ENCODE measurements around the gene LHX3.
A peak's percentile ranks its signal among the peaks of the same experiment; 100 is the strongest.
"Not testable (repeated sequence)": the region's sequence is repeated elsewhere in the genome, so short reads cannot be mapped to it uniquely, and the experiment has no call there.

LHX3 gene

DNA sequence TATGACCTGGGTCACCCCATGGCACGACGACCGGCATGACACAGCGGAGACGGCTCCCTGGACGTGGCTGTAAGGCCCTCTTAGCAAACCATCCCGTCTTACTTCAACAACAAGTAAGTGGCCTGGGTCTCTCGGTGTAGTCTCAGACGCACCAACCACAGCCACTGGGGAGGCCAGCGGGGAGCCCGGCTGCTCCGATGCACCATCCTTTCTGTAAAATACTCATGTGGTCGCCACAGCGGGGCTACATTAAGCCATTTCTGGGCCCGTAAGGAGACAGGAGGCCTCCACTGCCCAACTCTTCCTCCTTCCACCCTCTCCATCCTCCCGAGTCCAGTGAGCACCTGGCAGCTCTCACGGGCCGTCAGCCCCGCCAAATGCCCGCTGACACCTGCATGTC, 36.0 kb upstream of the LHX3 start:
- DNase-seq = no peak

- no peak for DNase-seq
These were observed 35.0 kb upstream of the LHX3 start for GRCh38 chr9:136239983-136240330.

GRCh38 chr9:136239135-136239982, 34.4 kb upstream of the LHX3 start:
- no peak for DNase-seq

DNA sequence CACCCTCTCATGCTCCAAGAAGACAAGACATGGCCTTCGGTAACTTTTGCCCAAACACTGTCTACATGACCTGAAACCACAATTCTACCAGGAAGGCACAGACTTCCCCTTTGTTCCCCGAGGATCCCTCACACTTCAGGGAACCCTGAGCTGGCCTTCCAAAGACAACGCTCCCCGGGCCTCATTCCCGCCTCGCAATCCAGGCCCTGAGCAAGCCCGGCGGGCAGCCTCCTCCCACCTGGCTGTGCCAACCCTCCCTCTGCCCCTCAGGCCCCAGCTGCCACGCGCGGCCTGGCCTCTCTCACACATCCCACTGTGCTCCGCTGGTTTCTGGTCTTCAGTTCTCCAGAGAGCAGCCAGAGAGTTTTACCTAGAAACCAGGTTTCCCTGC, 33.4 kb upstream of the LHX3 start:
- no peak for DNase-seq

DNA sequence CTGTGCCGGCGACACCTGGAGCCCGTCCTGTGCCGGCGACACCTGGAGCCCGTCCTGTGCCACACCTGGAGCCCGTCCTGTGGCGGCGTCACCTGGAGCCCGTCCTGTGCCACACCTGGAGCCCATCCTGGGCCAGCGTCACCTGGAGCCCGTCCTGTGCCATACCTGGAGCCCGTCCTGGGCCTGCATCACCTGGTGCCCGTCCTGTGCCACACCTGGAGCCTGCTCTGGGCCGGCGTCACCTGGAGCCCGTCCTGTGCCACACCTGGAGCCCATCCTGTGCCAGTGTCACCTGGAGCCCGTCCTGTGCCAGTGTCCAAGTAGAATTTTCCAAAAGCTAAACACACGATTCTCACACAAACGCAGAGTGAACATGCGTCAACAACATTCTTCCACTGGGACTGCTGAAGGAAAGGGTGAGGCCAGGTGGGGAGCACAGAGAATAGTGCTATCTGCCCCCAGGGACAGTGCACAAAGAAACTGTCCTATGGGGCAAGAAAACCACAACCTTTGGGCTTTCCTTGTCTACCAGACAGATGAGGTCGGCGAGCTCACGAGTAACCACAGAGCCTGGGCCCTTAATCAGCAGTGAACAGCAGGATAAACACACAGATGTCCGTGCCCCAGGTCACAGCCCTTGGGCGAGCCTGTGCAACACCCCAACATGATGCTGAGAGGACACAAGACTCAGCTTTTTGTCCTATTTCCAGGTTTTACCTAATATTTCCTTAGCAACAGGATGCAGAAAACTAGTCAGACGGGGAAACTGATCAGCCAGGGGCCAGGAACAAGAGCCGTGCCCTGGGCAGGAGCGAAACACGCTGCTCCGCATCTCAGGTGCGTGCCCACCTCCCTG, 32.8 kb upstream of the LHX3 start:
- no peak for DNase-seq

DNA sequence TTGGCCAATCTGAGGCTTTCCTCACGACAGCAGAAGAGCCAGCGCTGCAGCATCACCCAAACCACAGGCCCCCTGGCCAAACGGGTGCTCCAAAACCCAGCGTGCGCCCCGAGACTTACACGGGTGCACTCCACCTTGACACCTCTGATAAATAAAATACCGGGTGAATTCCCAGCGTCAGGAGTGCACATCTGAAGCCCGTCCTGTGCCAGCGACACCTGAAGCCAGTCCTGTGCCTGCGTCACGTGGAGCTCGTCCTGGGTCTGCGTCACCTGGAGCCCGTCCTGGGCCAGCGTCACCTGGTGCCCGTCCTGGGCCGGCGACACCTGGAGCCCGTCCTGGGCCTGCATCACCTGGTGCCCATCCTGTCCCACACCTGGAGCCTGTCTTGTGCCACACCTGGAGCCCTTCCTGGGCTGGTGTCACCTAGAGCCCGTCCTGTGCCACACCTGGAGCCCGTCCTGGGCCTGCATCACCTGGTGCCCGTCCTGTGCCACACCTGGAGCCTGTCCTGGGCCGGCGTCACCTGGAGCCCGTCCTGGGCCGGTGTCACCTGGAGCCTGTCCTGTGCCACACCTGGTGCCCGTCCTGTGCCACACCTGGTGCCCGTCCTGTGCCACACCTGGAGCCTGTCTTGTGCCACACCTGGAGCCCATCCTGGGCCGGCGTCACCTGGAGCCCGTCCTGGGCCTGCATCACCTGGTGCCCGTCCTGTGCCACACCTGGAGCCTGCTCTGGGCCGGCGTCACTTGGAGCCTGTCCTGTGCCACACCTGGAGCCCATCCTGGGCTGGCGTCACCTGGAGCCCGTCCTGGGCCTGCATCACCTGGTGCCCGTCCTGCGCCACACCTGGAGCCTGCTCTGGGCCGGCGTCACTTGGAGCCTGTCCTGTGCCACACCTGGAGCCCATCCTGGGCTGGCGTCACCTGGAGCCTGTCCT, 31.8 kb upstream of the LHX3 start:
- not testable (repeated sequence) for DNase-seq

DNA sequence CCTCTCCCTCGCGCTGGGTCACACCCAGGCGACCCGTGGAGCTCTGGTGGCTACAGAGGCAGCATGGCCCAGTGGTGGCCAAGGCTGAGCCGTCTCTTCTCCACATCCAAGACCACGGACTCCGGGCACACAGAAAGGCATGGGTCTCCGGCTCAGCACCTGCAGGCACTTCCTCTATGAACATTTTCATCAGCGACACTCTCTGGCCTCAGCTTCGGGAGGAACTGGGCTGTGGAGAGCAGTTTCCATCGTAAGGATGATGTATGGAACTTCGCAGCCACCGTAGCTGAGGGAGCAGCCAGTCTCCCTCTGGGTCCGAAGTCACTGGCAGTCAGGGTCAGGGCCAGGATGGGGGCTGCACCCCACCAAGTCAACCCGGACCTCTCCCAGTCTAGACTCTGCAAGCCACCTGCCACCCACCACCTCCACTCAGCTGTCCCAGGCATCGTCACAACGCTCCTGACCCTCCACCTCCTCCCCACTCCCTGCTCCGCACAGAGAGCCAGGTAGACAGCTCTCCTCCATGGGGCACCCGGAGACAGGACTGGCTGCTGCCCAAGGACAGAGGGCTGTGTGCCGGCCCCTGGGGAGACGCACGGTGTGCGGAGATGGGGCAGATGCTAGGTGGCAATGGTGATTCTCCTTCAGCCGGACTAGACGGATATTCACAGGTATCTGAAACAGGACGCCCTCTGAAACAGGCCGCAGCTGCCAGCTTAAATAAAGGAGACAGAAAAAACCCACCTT, 31.0 kb upstream of the LHX3 start:
- DNase-seq = no peak

- no peak for DNase-seq
These were observed 30.2 kb upstream of the LHX3 start for GRCh38 chr9:136235171-136235570.

- no peak for DNase-seq
These were observed 29.7 kb upstream of the LHX3 start for GRCh38 chr9:136234597-136234996.

- DNase-seq = no peak
These were observed 28.9 kb upstream of the LHX3 start for GRCh38 chr9:136233868-136234267.

DNA sequence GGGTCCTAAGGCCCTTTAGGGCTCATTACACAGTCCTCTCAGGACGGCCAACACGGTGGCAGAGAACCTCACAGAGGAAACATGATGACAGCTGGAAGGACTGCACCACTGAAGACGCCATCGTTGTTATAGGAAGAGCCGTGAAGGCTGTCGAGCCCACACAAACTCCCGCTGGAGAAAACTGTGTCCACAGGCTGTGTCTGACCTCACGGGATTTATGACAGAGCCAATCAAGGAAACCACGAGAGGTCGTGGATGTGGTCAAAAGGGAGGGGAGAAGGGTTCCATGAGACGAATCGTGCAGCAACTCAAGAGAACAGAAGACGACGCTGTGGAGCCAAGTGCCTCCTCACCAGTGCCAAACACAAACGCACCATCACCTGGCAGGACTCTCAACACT, 28.5 kb upstream of the LHX3 start:
- DNase-seq = no peak

DNA sequence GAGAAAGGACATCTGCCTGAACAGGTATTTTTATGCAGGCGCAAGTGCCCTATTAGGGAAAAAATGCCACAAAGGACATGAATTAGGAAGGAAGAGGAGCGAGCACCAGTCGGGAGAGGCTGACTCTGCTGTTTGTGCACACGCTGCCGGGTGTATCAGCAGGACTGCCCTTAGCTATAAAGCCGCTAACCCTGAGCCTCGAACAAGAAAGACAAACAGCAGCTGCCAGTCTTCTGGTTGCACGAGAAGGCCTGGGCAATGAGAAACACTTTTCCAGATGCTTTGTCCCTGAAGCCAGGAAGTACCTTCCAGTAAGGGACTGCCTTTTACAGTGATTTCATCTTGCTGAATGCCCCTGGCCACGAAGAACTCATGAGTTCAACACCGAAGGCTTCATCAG, 28.0 kb upstream of the LHX3 start:
- no peak for DNase-seq

GRCh38 chr9:136231478-136232297, 26.8 kb upstream of the LHX3 start:
- peak; percentile 75 for DNase-seq

DNA sequence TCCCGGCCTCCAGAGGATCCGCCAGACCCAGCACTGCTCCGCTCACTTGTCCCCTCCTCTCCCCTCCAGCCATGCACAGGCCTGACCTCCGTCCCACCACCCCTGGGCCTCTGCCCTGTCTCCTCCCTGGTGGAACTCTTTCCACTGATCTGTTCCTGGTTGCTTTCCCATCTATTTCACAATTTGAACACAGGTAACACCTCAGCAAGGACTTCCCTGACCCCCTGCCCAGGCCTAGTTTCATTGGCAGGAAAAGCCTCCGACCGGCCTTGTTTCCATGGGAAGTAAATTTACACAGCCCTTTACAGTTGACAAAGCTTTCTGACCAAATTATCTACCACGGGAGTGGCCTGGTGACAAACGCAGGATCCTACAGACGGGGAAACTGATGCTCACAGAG, 25.8 kb upstream of the LHX3 start:
- DNase-seq = no peak

- DNase-seq = no peak
These were observed 25.4 kb upstream of the LHX3 start for GRCh38 chr9:136230365-136230764.

DNA sequence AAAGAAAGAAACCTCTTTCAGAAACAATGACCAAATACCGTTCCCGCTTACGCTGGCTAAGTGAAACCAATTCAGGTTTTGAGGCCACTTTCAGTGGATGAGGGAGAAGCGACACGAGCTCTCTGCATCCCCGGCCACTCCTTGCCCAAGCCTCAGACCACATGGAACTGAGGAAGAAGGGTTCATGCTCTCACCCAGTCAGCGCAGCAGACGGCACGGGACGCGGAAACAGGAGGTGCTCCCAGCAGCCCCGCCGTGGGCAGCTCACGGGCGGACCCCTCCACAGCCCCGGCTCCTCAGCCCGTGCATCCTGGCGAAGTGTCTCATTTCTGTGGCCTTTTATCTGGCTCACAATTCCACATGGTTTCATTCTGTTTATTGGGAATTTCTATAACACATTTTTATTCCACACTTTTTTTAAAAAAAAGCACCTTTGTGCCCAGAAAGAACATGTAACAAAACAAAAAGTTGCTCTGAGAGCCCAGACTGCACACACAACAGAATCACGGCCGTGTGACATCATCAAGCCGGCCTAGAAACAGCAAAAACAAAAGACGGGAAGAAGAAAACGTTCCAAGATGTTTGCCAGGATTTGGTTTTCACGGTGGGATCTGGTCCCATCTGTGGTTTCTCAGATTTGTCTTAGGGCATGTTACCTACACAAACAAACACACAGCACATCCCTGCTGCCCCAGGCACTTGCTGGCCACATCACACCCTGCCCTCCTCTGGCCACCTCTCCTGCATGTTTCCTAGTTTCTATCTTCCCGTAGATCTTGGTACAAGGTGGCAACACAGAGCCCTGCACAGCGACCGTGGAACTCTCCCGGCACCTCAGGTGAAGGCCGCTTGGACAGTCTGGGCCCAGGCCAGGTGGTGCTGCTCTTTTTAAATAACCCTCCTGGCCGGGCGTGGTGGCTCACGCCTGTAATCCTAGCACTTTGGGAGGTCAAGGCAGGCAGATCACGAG, 24.5 kb upstream of the LHX3 start:
- DNase-seq = no peak

DNA sequence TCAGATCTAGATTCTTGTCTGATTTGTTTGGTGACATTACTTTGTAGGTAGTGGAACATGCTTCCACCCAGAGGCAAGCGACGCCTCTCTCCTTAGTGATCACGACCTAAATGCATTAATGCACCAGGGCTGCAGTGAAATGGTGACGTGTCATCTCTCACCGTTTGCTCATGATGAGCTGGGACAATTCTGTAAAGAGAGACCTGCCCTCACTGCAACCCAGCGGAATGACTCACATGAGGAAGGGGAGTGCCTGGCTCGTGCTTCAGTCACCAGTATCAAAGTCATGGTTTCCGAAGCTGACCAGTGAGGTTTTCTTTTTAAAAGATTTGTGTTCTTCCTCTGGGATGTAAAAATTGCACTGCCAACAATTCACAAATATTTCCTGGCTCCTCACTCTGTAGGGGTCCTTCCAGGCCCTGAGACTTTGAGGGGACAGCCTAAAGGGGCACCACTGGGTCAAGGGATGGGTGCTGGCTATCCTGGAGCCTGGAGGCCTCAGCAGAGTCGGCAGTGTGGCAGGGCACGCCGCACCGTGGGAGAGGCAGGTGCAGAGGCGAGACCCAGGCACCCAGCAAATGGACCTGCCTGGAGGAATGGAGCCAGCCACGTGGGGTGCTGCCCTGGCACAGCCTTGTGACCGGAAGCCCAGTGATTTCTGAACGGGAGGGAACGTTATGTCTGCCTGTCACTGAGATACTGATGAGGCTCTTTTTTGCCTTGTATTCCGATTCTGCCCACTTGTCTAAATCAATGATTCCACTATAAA, 23.4 kb upstream of the LHX3 start:
- peak; percentile 31 for DNase-seq

GRCh38 chr9:136226680-136227407, 21.9 kb upstream of the LHX3 start:
- no peak for DNase-seq

Measured in activated CD4-positive, alpha-beta T cell treated with anti-CD3 and anti-CD28 coated beads, Interleukin-2, amount 50 U/mL, for 16 hours (primary cell).